CD4-positive, alpha-beta T cell (primary cell): ENCODE results near the gene RBMS1. TPM values are rescaled to one million over a fixed set of nuclear protein-coding genes. Genes with fewer than 3 reads are reported as not detected.
A peak's percentile ranks its signal among the peaks of the same experiment; 100 is the strongest.

Experiments
- ATAC-seq: fragments of 200-7000 bp; cut with Tn5 transposase; one replicate; pipeline ENCODE4 v1.10.0; 2022; ENCODE audit warnings: mild to moderate bottlenecking; ENCODE audit not compliant: poor library complexity
- CTCF ChIA-PET: fragments of 350-600 bp; sonication (Branson Sonifier 250); formaldehyde crosslinking; loops from one replicate; lab custom pipeline; 2021; ENCODE audit warnings: antibody characterized with exemption, inconsistent platforms; lab: Charles Lee
- POLR2A ChIA-PET: fragments of 350-600 bp; sonication (Branson Sonifier 250); formaldehyde crosslinking; loops from one replicate; lab custom pipeline; 2021; ENCODE audit warnings: antibody characterized with exemption, inconsistent platforms; lab: Charles Lee
- DNase-seq, 14 experiments: peaks; one replicate each; pipeline ENCODE4 v3.0.0-alpha.2; 2013 to 2020; ENCODE audit warnings: mixed read lengths in 2 of 14
- H3K27ac ChIP-seq, 2 donors: one replicate each; pipeline versions ENCODE4 v1.5.1 to v1.7.0; 2013; ENCODE audit warnings: low read length in 2 of 2, low read depth in 1 of 2, mild to moderate bottlenecking in 1 of 2
- H3K27me3 ChIP-seq, 2 experiments: 1 replicate in 1 of 2; 2 replicates in 1 of 2; pipeline versions ENCODE4 v1.6.1 to v1.7.0; 2013; ENCODE audit warnings: low read length in 2 of 2, control low read depth in 1 of 2, mild to moderate bottlenecking in 1 of 2, moderate library complexity in 1 of 2; ENCODE audit not compliant: insufficient read depth in 2 of 2, control insufficient read depth in 1 of 2
- H3K36me3 ChIP-seq: one replicate; pipeline ENCODE4 v1.6.1; 2013; ENCODE audit warnings: low read length, control low read depth; ENCODE audit not compliant: insufficient read depth
- H3K4me1 ChIP-seq: one replicate; pipeline ENCODE4 v1.6.1; 2013; ENCODE audit warnings: low read length, control low read depth; ENCODE audit not compliant: insufficient read depth
- H3K4me3 ChIP-seq: one replicate; pipeline ENCODE4 v1.5.1; 2013; ENCODE audit warnings: mild to moderate bottlenecking, low read length, moderate library complexity
- H3K9me3 ChIP-seq, 2 experiments: 1 replicate in 1 of 2; 2 replicates in 1 of 2; pipeline versions ENCODE4 v1.6.1 to v1.7.0; 2013; ENCODE audit warnings: low read length in 2 of 2, mild to moderate bottlenecking in 2 of 2, control low read depth in 1 of 2, moderate library complexity in 1 of 2; ENCODE audit not compliant: control insufficient read depth in 1 of 2, insufficient read depth in 1 of 2
- H3K27ac Mint-ChIP-seq: one replicate; pipeline ENCODE4 v1.8.0; 2020; ENCODE audit warnings: mixed read lengths
- H3K27me3 Mint-ChIP-seq: one replicate; pipeline ENCODE4 v1.8.0; 2021; ENCODE audit warnings: mixed read lengths
- H3K36me3 Mint-ChIP-seq: one replicate; pipeline ENCODE4 v1.8.0; 2021; ENCODE audit warnings: low read depth, mixed read lengths
- H3K4me1 Mint-ChIP-seq: one replicate; pipeline ENCODE4 v1.8.0; 2021; ENCODE audit warnings: low read depth, mixed read lengths
- H3K4me3 Mint-ChIP-seq: one replicate; pipeline ENCODE4 v1.8.0; 2020; ENCODE audit warnings: mild to moderate bottlenecking, mixed read lengths
- H3K9me3 Mint-ChIP-seq: one replicate; pipeline ENCODE4 v1.8.0; 2020; ENCODE audit warnings: mixed read lengths
- CTCF ChIP-seq: fragments of 200-600 bp; IDR thresholded peaks from one replicate; pipeline ENCODE4 v1.8.0; 2022; ENCODE audit warnings: antibody characterized with exemption, mild to moderate bottlenecking
- intact Hi-C, 2 experiments: fragments of 100-400 bp; cut with DNase I in 1 of 2; cut with micrococcal nuclease in 1 of 2; formaldehyde crosslinking; loops; one replicate each; pipeline versions ENCODE4 v1.15.1 to v1.9.0; 2023 to 2025; cut with DNase I, micrococcal nuclease
- total RNA-seq, 174 experiments: library from RNA in 2 of 174; stranded (reverse) in 2 of 174; gene quantifications; one replicate each; pipeline ENCODE4 v1.2.3 and lab custom pipeline; 2021 to 2026

RBMS1 gene
- total RNA-seq, 2 experiments from 2014 or later: 88.6 to 90.3 TPM

GRCh38 chr2:160399880-160400279 lies 93.7 kb downstream of the RBMS1 start:
- DNase-seq: no peak
- H3K4me1 ChIP-seq: peaks cover 46% of the 10 kb centered on the region
- peak; percentile 26 for ATAC-seq
- Mint-ChIP-seq H3K4me3 (peak overlapping the region; percentile 75), H3K27ac (no peak overlapping the region), H3K4me1 (peaks cover 46% of the 10 kb centered on the region), H3K9me3 (no peaks in the 10 kb centered on the region), H3K36me3 (peaks cover 13% of the 10 kb centered on the region), H3K27me3 (no peaks in the 10 kb centered on the region)
- no peaks in the 10 kb centered on the region for H3K27me3 ChIP-seq
- intact Hi-C loops: loop anchor here in 1 of 2 experiments (10.0 kb wide), 1 partner anchor 845 kb away; no protein-coding TSS in a partner anchor
- H3K4me3 ChIP-seq: no peak overlapping the region
- no peak for TF ChIP-seq CTCF
- H3K9me3 ChIP-seq: no peaks in the 10 kb centered on the region
- no peak overlapping the region for H3K27ac ChIP-seq
- ChIA-PET POLR2A (interaction anchor here (0.6 to 1.1 kb wide), 2 partner anchors 13 to 884 kb away, joined by 3 to 4 read pairs; no protein-coding TSS in a partner anchor), CTCF (no interaction called here)
- peaks cover 3% of the 10 kb centered on the region for H3K36me3 ChIP-seq

- H3K27ac ChIP-seq: no peak overlapping the region
- Mint-ChIP-seq H3K4me1 (peaks cover 46% of the 10 kb centered on the region), H3K36me3 (no peaks in the 10 kb centered on the region), H3K9me3 (no peaks in the 10 kb centered on the region), H3K27ac (no peak overlapping the region), H3K4me3 (no peak overlapping the region), H3K27me3 (no peaks in the 10 kb centered on the region)
- ChIA-PET POLR2A (no interaction called here), CTCF (no interaction called here)
- intact Hi-C loops: no loop called here
- no peak for TF ChIP-seq CTCF
- H3K9me3 ChIP-seq: no peaks in the 10 kb centered on the region
- no peak overlapping the region for H3K4me3 ChIP-seq
- DNase-seq (no peak), ATAC-seq (no peak)
- H3K4me1 ChIP-seq: peaks cover 49% of the 10 kb centered on the region
- no peaks in the 10 kb centered on the region for H3K36me3 ChIP-seq
- no peaks in the 10 kb centered on the region for H3K27me3 ChIP-seq
These were observed 96.1 kb downstream of the RBMS1 start for GRCh38 chr2:160397530-160397865.

GRCh38 chr2:160394153-160394552 lies 99.5 kb downstream of the RBMS1 start:
- Histone ChIP-seq H3K27me3 (no peaks in the 10 kb centered on the region), H3K9me3 (no peaks in the 10 kb centered on the region), H3K4me1 (peaks cover 63% of the 10 kb centered on the region), H3K36me3 (no peaks in the 10 kb centered on the region), H3K27ac (no peak overlapping the region), H3K4me3 (no peak overlapping the region)
- ChIA-PET CTCF (no interaction called here), POLR2A (interaction anchor here (1.0 to 1.3 kb wide), 5 partner anchors 8 to 34 kb away, joined by 3 to 6 read pairs (median 3); no protein-coding TSS in a partner anchor)
- TF ChIP-seq CTCF: no peak
- DNase-seq (peak in 3 of 14 experiments; percentile 66 to 81 (median 70)), ATAC-seq (peak; percentile 94)
- Mint-ChIP-seq H3K36me3 (no peaks in the 10 kb centered on the region), H3K27ac (peak overlapping the region; percentile 64), H3K4me3 (peak overlapping the region; percentile 15), H3K4me1 (peaks cover 59% of the 10 kb centered on the region), H3K9me3 (no peaks in the 10 kb centered on the region), H3K27me3 (no peaks in the 10 kb centered on the region)
- intact Hi-C loops: loop anchor here in 1 of 2 experiments (1.0 to 5.0 kb wide), 2 partner anchors 12 to 33 kb away; no protein-coding TSS in a partner anchor
